Activated CD4-positive, alpha-beta memory T cell treated with anti-CD3 and anti-CD28 coated beads, Interleukin-2, amount 10 ng/mL, durations not matched to agents 7 days and 5 days (primary cell): Measurements from ENCODE around the gene SLC25A36. TPM values are rescaled to one million over a fixed set of nuclear protein-coding genes. Genes with fewer than 3 reads are reported as not detected.
"Not testable (repeated sequence)": the region's sequence is repeated elsewhere in the genome, so short reads cannot be mapped to it uniquely, and the experiment has no call there.

Source experiments
- CTCF ChIA-PET: fragments of 350-600 bp; sonication (Branson Sonifier 250); formaldehyde crosslinking; loops from one replicate; lab custom pipeline; 2021; ENCODE audit warnings: antibody characterized with exemption, inconsistent platforms; lab: Charles Lee
- POLR2A ChIA-PET: fragments of 350-600 bp; sonication (Branson Sonifier 250); formaldehyde crosslinking; loops from one replicate; lab custom pipeline; 2021; ENCODE audit warnings: antibody characterized with exemption; lab: Charles Lee
- DNase-seq: peaks from one replicate; pipeline ENCODE4 v3.0.0-alpha.2; 2020
- H3K27ac Mint-ChIP-seq: one replicate; pipeline ENCODE4 v1.8.0; 2021; ENCODE audit warnings: mild to moderate bottlenecking, mixed read lengths
- H3K27me3 Mint-ChIP-seq: one replicate; pipeline ENCODE4 v1.8.0; 2021; ENCODE audit warnings: mixed read lengths
- H3K36me3 Mint-ChIP-seq: one replicate; pipeline ENCODE4 v1.8.0; 2021; ENCODE audit warnings: low read depth, mixed read lengths
- H3K4me1 Mint-ChIP-seq: one replicate; pipeline ENCODE4 v1.8.0; 2021; ENCODE audit warnings: mixed read lengths
- H3K4me3 Mint-ChIP-seq: one replicate; pipeline ENCODE4 v1.8.0; 2021; ENCODE audit warnings: mild to moderate bottlenecking, mixed read lengths
- H3K9me3 Mint-ChIP-seq: one replicate; pipeline ENCODE4 v1.8.0; 2021; ENCODE audit warnings: mixed read lengths
- total RNA-seq, 2 experiments: library from RNA; stranded (reverse); gene quantifications; one replicate each; pipeline ENCODE4 v1.2.3, GENCODE V29; 2021

The SLC25A36 gene
- total RNA-seq, 2 experiments from 2014 or later = 44.8 to 51.8 TPM

- ChIA-PET CTCF (no interaction called here), POLR2A (no interaction called here)
- H3K27ac Mint-ChIP-seq = no peak overlapping the region
- peaks cover 13% of the 10 kb centered on the region for H3K27me3 Mint-ChIP-seq
- no peaks in the 10 kb centered on the region for H3K9me3 Mint-ChIP-seq
- no peaks in the 10 kb centered on the region for H3K4me1 Mint-ChIP-seq
- no peaks in the 10 kb centered on the region for H3K36me3 Mint-ChIP-seq
- DNase-seq = no peak
- H3K4me3 Mint-ChIP-seq = no peak overlapping the region
Observed at GRCh38 chr3:140914384-140914945, 27.2 kb upstream of the SLC25A36 start.

GRCh38 chr3:140916603-140917002 lies 25.0 kb upstream of the SLC25A36 start:
- ChIA-PET POLR2A (no interaction called here), CTCF (interaction anchor here (1.0 kb wide), 1 partner anchor 18 kb away, joined by 3 read pairs; no protein-coding TSS in a partner anchor)
- Mint-ChIP-seq H3K27me3 (peaks cover 24% of the 10 kb centered on the region), H3K4me1 (no peaks in the 10 kb centered on the region), H3K36me3 (no peaks in the 10 kb centered on the region), H3K4me3 (no peak overlapping the region), H3K27ac (no peak overlapping the region), H3K9me3 (no peaks in the 10 kb centered on the region)
- DNase-seq = no peak

- H3K9me3 Mint-ChIP-seq = no peaks in the 10 kb centered on the region
- H3K27ac Mint-ChIP-seq = no peak overlapping the region
- H3K36me3 Mint-ChIP-seq = no peaks in the 10 kb centered on the region
Observed at GRCh38 chr3:140917772-140918171, 23.9 kb upstream of the SLC25A36 start.

DNA sequence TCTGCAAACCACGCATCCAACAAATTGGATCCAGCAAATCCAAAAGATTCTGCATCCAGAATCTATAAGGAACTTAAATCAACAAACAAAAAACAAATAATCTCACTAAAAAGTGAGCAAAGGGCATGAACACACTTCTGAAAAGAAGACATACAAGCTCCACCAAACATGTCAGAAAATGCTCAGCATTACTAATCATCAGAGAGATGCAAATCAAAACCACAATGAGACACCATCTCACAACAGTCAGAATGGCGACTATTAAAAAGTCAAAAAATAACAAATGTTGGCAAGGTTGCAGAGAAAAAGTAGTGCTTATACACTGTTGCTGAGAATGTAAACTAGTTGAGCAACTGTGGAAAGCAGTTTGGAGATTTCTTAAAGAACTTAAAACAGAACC lies 21.6 kb upstream of the SLC25A36 start:
- H3K27ac Mint-ChIP-seq = no peak overlapping the region
- ChIA-PET POLR2A (no interaction called here), CTCF (no interaction called here)
- no peaks in the 10 kb centered on the region for H3K36me3 Mint-ChIP-seq
- no peak for DNase-seq
- no peaks in the 10 kb centered on the region for H3K9me3 Mint-ChIP-seq
- H3K4me1 Mint-ChIP-seq = no peaks in the 10 kb centered on the region
- no peak overlapping the region for H3K4me3 Mint-ChIP-seq
- peaks cover 24% of the 10 kb centered on the region for H3K27me3 Mint-ChIP-seq

More at GRCh38 chr3:140917772-140918171, 23.9 kb upstream of the SLC25A36 start:
- no peak for DNase-seq
- Mint-ChIP-seq H3K27me3 (peaks cover 24% of the 10 kb centered on the region), H3K4me1 (no peaks in the 10 kb centered on the region), H3K4me3 (no peak overlapping the region)
- POLR2A ChIA-PET = no interaction called here
- CTCF ChIA-PET = no interaction called here

- no peak for DNase-seq
- Mint-ChIP-seq H3K9me3 (no peaks in the 10 kb centered on the region), H3K36me3 (no peaks in the 10 kb centered on the region), H3K27me3 (peaks cover 24% of the 10 kb centered on the region), H3K4me1 (no peaks in the 10 kb centered on the region), H3K27ac (no peak overlapping the region), H3K4me3 (no peak overlapping the region)
- CTCF ChIA-PET = interaction anchor here (1.0 kb wide), 1 partner anchor 75 kb away, joined by 3 read pairs; no protein-coding TSS in a partner anchor
- POLR2A ChIA-PET = no interaction called here
Observed at GRCh38 chr3:140922634-140923033, 19.0 kb upstream of the SLC25A36 start.

- CTCF ChIA-PET = no interaction called here
Observed at GRCh38 chr3:140924097-140924873, 17.4 kb upstream of the SLC25A36 start.

GRCh38 chr3:140927279-140928069 lies 14.2 kb upstream of the SLC25A36 start:
- Mint-ChIP-seq H3K9me3 (no peaks in the 10 kb centered on the region), H3K27ac (no peak overlapping the region), H3K4me3 (no peak overlapping the region), H3K4me1 (no peaks in the 10 kb centered on the region), H3K36me3 (no peaks in the 10 kb centered on the region), H3K27me3 (peaks cover 21% of the 10 kb centered on the region)
- no peak for DNase-seq
- POLR2A ChIA-PET = no interaction called here
- CTCF ChIA-PET = no interaction called here

More at GRCh38 chr3:140924097-140924873, 17.4 kb upstream of the SLC25A36 start:
- Mint-ChIP-seq H3K27me3 (peaks cover 17% of the 10 kb centered on the region), H3K4me3 (no peak overlapping the region), H3K4me1 (no peaks in the 10 kb centered on the region), H3K36me3 (no peaks in the 10 kb centered on the region), H3K9me3 (no peaks in the 10 kb centered on the region), H3K27ac (no peak overlapping the region)
- DNase-seq = no peak
- POLR2A ChIA-PET = no interaction called here

GRCh38 chr3:140929446-140929845 lies 12.2 kb upstream of the SLC25A36 start:
- CTCF ChIA-PET = interaction anchor here (0.5 kb wide), 1 partner anchor 11 kb away, joined by 3 read pairs; no protein-coding TSS in a partner anchor
- Mint-ChIP-seq H3K9me3 (no peaks in the 10 kb centered on the region), H3K27ac (no peak overlapping the region), H3K27me3 (peaks cover 21% of the 10 kb centered on the region), H3K36me3 (no peaks in the 10 kb centered on the region), H3K4me3 (no peak overlapping the region), H3K4me1 (no peaks in the 10 kb centered on the region)
- DNase-seq = no peak
- POLR2A ChIA-PET = no interaction called here

GRCh38 chr3:140931016-140931454 lies 10.6 kb upstream of the SLC25A36 start:
- Mint-ChIP-seq H3K36me3 (no peaks in the 10 kb centered on the region), H3K27ac (no peak overlapping the region), H3K4me3 (no peak overlapping the region), H3K4me1 (no peaks in the 10 kb centered on the region), H3K9me3 (no peaks in the 10 kb centered on the region), H3K27me3 (peaks cover 22% of the 10 kb centered on the region)
- ChIA-PET POLR2A (no interaction called here), CTCF (no interaction called here)
- no peak for DNase-seq

- Mint-ChIP-seq H3K36me3 (no peaks in the 10 kb centered on the region), H3K9me3 (peaks cover 3% of the 10 kb centered on the region), H3K27me3 (peaks cover 29% of the 10 kb centered on the region), H3K4me3 (no peak overlapping the region), H3K4me1 (no peaks in the 10 kb centered on the region), H3K27ac (no peak overlapping the region)
- ChIA-PET CTCF (no interaction called here), POLR2A (no interaction called here)
- DNase-seq = no peak
Observed at GRCh38 chr3:140931801-140932200, 9.8 kb upstream of the SLC25A36 start.

- POLR2A ChIA-PET = no interaction called here
- Mint-ChIP-seq H3K4me1 (no peaks in the 10 kb centered on the region), H3K4me3 (no peak overlapping the region), H3K9me3 (peaks cover 3% of the 10 kb centered on the region), H3K27me3 (peaks cover 39% of the 10 kb centered on the region), H3K36me3 (no peaks in the 10 kb centered on the region), H3K27ac (no peak overlapping the region)
- CTCF ChIA-PET = no interaction called here
- DNase-seq = no peak
Observed at GRCh38 chr3:140933109-140933508, 8.5 kb upstream of the SLC25A36 start.

DNA sequence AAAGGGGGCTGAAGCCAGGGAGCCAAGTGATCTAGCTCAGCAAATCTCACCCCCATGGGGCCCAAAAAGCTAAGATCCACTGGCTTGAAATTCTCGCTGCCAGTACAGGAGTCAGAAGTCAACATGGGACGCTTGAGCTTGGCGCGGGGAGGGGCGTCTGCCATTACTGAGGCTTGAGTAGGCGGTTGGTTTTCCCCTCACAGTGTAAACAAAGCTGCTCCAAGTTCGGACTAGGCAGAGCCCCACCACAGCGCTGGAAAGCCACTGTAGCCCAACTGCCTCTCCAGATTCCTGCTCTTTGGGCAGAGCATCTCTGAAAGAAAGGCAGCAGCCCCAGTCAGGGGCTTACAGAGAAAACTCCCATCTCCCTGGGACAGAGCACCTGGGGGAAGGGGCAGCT lies 8.1 kb upstream of the SLC25A36 start:
- no peak for DNase-seq
- Mint-ChIP-seq H3K9me3 (peaks cover 3% of the 10 kb centered on the region), H3K4me1 (no peaks in the 10 kb centered on the region), H3K27ac (no peak overlapping the region), H3K4me3 (no peak overlapping the region), H3K27me3 (peaks cover 40% of the 10 kb centered on the region), H3K36me3 (no peaks in the 10 kb centered on the region)
- POLR2A ChIA-PET = no interaction called here
- CTCF ChIA-PET = no interaction called here

DNA sequence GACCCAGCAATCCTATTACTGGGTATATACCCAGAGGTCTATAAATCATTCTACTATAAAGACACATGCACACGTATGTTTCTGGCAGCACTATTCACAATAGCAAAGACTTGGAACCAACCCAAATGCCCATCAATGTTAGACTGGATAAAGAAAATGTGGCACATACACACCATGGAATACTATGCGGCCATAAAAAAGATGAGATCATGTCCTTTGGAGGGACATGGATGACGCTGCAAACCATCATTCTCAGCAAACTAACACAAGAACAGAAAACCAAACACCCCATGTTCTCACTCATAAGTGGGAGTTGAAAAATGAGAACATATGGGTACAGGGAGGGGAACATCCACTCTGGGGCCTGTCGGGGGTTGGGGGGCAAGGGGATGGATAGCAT lies 2.3 kb upstream of the SLC25A36 start:
- POLR2A ChIA-PET, CTCF ChIA-PET, H3K27ac Mint-ChIP-seq, DNase-seq, H3K9me3 Mint-ChIP-seq, H3K4me3 Mint-ChIP-seq, H3K36me3 Mint-ChIP-seq: not testable (repeated sequence)
- H3K27me3 Mint-ChIP-seq = peaks cover 36% of the 10 kb centered on the region
- peaks cover 28% of the 10 kb centered on the region for H3K4me1 Mint-ChIP-seq
